ENCODE results near the gene NRXN3. TPM values are rescaled to one million over a fixed set of nuclear protein-coding genes. Genes with fewer than 3 reads are reported as not detected.

NRXN3 gene
- total RNA-seq, 1 experiment from 2014 or later, result 0.23 TPM

- DNase-seq (ENCODE audit: low read depth), result no peak
Measured at GRCh38 chr14:78319887-78320635, 149.9 kb downstream of the NRXN3 start.

GRCh38 chr14:78324353-78324752, 154.2 kb downstream of the NRXN3 start:
- no peak for DNase-seq (ENCODE audit: low read depth)

- DNase-seq (ENCODE audit: low read depth), result no peak
Measured at GRCh38 chr14:78325911-78326310, 155.7 kb downstream of the NRXN3 start.

GRCh38 chr14:78327426-78328221, 157.5 kb downstream of the NRXN3 start:
- no peak for DNase-seq (ENCODE audit: low read depth)

- DNase-seq (ENCODE audit: low read depth), result no peak
Measured at GRCh38 chr14:78329371-78329770, 159.2 kb downstream of the NRXN3 start.

- DNase-seq (ENCODE audit: low read depth), result no peak
Measured at GRCh38 chr14:78335531-78335930, 165.4 kb downstream of the NRXN3 start.

GRCh38 chr14:78340250-78340649, 170.1 kb downstream of the NRXN3 start:
- DNase-seq (ENCODE audit: low read depth), result no peak

GRCh38 chr14:78341827-78342389, 171.7 kb downstream of the NRXN3 start:
- DNase-seq (ENCODE audit: low read depth), result no peak

GRCh38 chr14:78342879-78343278, 172.7 kb downstream of the NRXN3 start:
- no peak for DNase-seq (ENCODE audit: low read depth)

- DNase-seq (ENCODE audit: low read depth), result no peak
Measured at GRCh38 chr14:78344290-78344689, 174.1 kb downstream of the NRXN3 start.

GRCh38 chr14:78345131-78345744, 175.1 kb downstream of the NRXN3 start:
- DNase-seq (ENCODE audit: low read depth), result no peak

GRCh38 chr14:78346747-78347146, 176.6 kb downstream of the NRXN3 start:
- DNase-seq (ENCODE audit: low read depth), result no peak

GRCh38 chr14:78355109-78355508, 184.9 kb downstream of the NRXN3 start:
- no peak for DNase-seq (ENCODE audit: low read depth)

GRCh38 chr14:78356391-78356790, 186.2 kb downstream of the NRXN3 start:
- DNase-seq (ENCODE audit: low read depth), result no peak

- DNase-seq (ENCODE audit: low read depth), result no peak
Measured at GRCh38 chr14:78358591-78358990, 188.4 kb downstream of the NRXN3 start.

GRCh38 chr14:78359581-78359980, 189.4 kb downstream of the NRXN3 start:
- DNase-seq (ENCODE audit: low read depth), result no peak

- no peak for DNase-seq (ENCODE audit: low read depth)
Measured at GRCh38 chr14:78363008-78363407, 192.8 kb downstream of the NRXN3 start.

- DNase-seq (ENCODE audit: low read depth), result no peak
Measured at GRCh38 chr14:78367355-78367754, 197.2 kb downstream of the NRXN3 start.

GRCh38 chr14:78383060-78383459, 212.9 kb downstream of the NRXN3 start:
- DNase-seq (ENCODE audit: low read depth), result no peak

- DNase-seq (ENCODE audit: low read depth), result no peak
Measured at GRCh38 chr14:78398216-78398615, 228.0 kb downstream of the NRXN3 start.

GRCh38 chr14:78399316-78399889, 229.2 kb downstream of the NRXN3 start:
- DNase-seq (ENCODE audit: low read depth), result no peak

GRCh38 chr14:78401866-78402265, 231.7 kb downstream of the NRXN3 start:
- DNase-seq (ENCODE audit: low read depth), result peak; percentile 35

All from LHCN-M2 (cell line).